Endothelial cell of umbilical vein (primary cell): ENCODE measurements around the gene FNBP1L. TPM values are rescaled to one million over a fixed set of nuclear protein-coding genes. Genes with fewer than 3 reads are reported as not detected.

Experiments used
- BruUV-seq: library from RNA; stranded (reverse); fragments of 400-500 nt; replicated peaks from 2 replicates; lab custom pipeline; 2021; lab: Mats Ljungman, UMichigan
- CTCF ChIA-PET: fragments of 300-600, 350-600 bp; sonication (Branson Sonifier 250); formaldehyde crosslinking; loops from one replicate; lab custom pipeline; 2021; ENCODE audit warnings: antibody characterized with exemption, inconsistent platforms; lab: Charles Lee
- POLR2A ChIA-PET: fragments of 300-600, 350-600 bp; sonication (Branson Sonifier 250); formaldehyde crosslinking; loops from one replicate; lab custom pipeline; 2021; ENCODE audit warnings: antibody characterized with exemption, inconsistent platforms; lab: Charles Lee
- DNase-seq: peaks from one replicate; pipeline ENCODE4 v3.0.0-alpha.2; 2011; ENCODE audit warnings: low read depth, low spot score
- FAIRE-seq: peaks from 2 replicates; lab custom pipeline; 2011; peaks lifted over from hg19 to GRCh38; lab: Jason Lieb, UNC
- H2AFZ ChIP-seq: 2 replicates; pipeline ENCODE4 v1.6.0; 2012; ENCODE audit warnings: low read depth, low read length, control low read depth, inconsistent platforms
- H3K27ac ChIP-seq: 2 replicates; pipeline ENCODE4 v1.5.1; 2011; ENCODE audit warnings: low read depth, mild to moderate bottlenecking, control low read depth, low read length, moderate library complexity; ENCODE audit not compliant: insufficient read depth
- H3K27me3 ChIP-seq, 2 experiments: 2 replicates each; pipeline versions ENCODE4 v1.6.0 to v1.6.1; 2011; ENCODE audit warnings: low read length in 2 of 2, mixed read lengths in 1 of 2; ENCODE audit not compliant: control insufficient read depth in 2 of 2, insufficient read depth in 2 of 2
- H3K36me3 ChIP-seq, 2 experiments: 2 replicates in 1 of 2; 3 replicates in 1 of 2; pipeline ENCODE4 v1.5.1; 2011; ENCODE audit warnings: low read length in 2 of 2, mild to moderate bottlenecking in 1 of 2, moderate library complexity in 1 of 2; ENCODE audit not compliant: control insufficient read depth in 2 of 2, insufficient read depth in 2 of 2; ENCODE audit errors: extremely low read depth in 1 of 2
- H3K4me1 ChIP-seq: 3 replicates; pipeline ENCODE4 v1.5.1; 2011; ENCODE audit warnings: mild to moderate bottlenecking, low read length; ENCODE audit not compliant: control insufficient read depth, insufficient read depth; ENCODE audit errors: extremely low read depth
- H3K4me2 ChIP-seq: 2 replicates; pipeline ENCODE4 v1.6.1; 2011; ENCODE audit warnings: low read length, control low read depth, mixed read lengths; ENCODE audit not compliant: insufficient read depth
- H3K4me3 ChIP-seq, 3 experiments: fragments of 200-600 bp in 1 of 3; sonication (generic), shearing (Covaris generic) in 1 of 3; replicated peaks in 1 of 3; 2 replicates each; pipeline ENCODE4 v1.5.1; 2011 to 2016; ENCODE audit warnings: control low read depth in 3 of 3, low read length in 3 of 3, mild to moderate bottlenecking in 2 of 3, inconsistent platforms in 1 of 3, low read depth in 1 of 3, moderate library complexity in 1 of 3; ENCODE audit not compliant: insufficient read depth in 1 of 3
- H3K79me2 ChIP-seq: 2 replicates; pipeline ENCODE4 v1.6.0; 2012; ENCODE audit warnings: low read length, inconsistent platforms; ENCODE audit not compliant: control insufficient read depth, insufficient read depth
- H3K9ac ChIP-seq: replicated peaks from 2 replicates; pipeline ENCODE3; 2011; ENCODE audit warnings: low read length, control low read depth; ENCODE audit not compliant: insufficient read depth; ENCODE audit errors: extremely low read depth
- H3K9me1 ChIP-seq: replicated peaks from 3 replicates; pipeline ENCODE4 v1.6.0; 2011; ENCODE audit warnings: mild to moderate bottlenecking, low read length; ENCODE audit not compliant: control insufficient read depth, insufficient read depth; ENCODE audit errors: extremely low read depth
- H3K9me3 ChIP-seq: replicated peaks from 2 replicates; pipeline ENCODE4 v1.5.1; 2012; ENCODE audit warnings: low read length, inconsistent platforms; ENCODE audit not compliant: control insufficient read depth, insufficient read depth
- H4K20me1 ChIP-seq: replicated peaks from 2 replicates; pipeline ENCODE3; 2011; ENCODE audit warnings: mild to moderate bottlenecking, low read length; ENCODE audit not compliant: control insufficient read depth, insufficient read depth; ENCODE audit errors: extremely low read depth
- EZH2 ChIP-seq: IDR thresholded peaks from 2 replicates; pipeline ENCODE4 v1.6.1; 2012; ENCODE audit warnings: borderline replicate concordance, low read depth, mild to moderate bottlenecking, moderate library complexity, low read length, inconsistent platforms; ENCODE audit not compliant: severe bottlenecking
- FOS ChIP-seq: IDR thresholded peaks from 2 replicates; pipeline ENCODE4 v1.6.1; 2011; ENCODE audit warnings: mild to moderate bottlenecking, low read length, moderate library complexity, borderline replicate concordance; ENCODE audit not compliant: insufficient read depth
- GATA2 ChIP-seq: IDR thresholded peaks from 2 replicates; pipeline ENCODE4 v1.7.0; 2011; ENCODE audit warnings: low read depth, mild to moderate bottlenecking, moderate library complexity, mixed read lengths, low read length; ENCODE audit not compliant: insufficient read length, insufficient read depth
- JUN ChIP-seq: IDR thresholded peaks from 2 replicates; pipeline ENCODE4 v1.6.1; 2011; ENCODE audit warnings: borderline replicate concordance, low read depth; ENCODE audit not compliant: insufficient read length, insufficient read depth
- MYC ChIP-seq: IDR thresholded peaks from one replicate; pipeline ENCODE4 v1.6.1; 2011; ENCODE audit warnings: mild to moderate bottlenecking, low read depth, low read length
- POLR2A ChIP-seq: IDR thresholded peaks from 2 replicates; pipeline ENCODE4 v1.6.1; 2012; ENCODE audit warnings: low read depth, mild to moderate bottlenecking, control low read depth, low read length
- POLR2AphosphoS5 ChIP-seq: IDR thresholded peaks from 2 replicates; pipeline ENCODE4 v1.6.1; 2012; ENCODE audit warnings: low read depth, mild to moderate bottlenecking, control low read depth, low read length, moderate library complexity; ENCODE audit not compliant: insufficient read depth
- dilution Hi-C: fragments of 300-500 bp; cut with MboI; formaldehyde crosslinking; loops from one replicate; pipeline ENCODE4 v1.15.0; 2019; ENCODE audit warnings: low sequenced_read_pairs; ENCODE audit not compliant: extremely low pct_ligation_motif_present
- intact Hi-C: fragments of 100-400 bp; cut with micrococcal nuclease; formaldehyde crosslinking; loops from one replicate; pipeline ENCODE4 v1.10.0; 2022
- polyA plus RNA-seq, 4 experiments: library from polyadenylated mRNA; depleted of rRNA in 3 of 4; stranded (reverse) in 3 of 4; unstranded in 1 of 4; fragments of >200 nt; gene quantifications; 2 replicates each; pipeline versions ENCODE4 v1.2.1 to v1.2.3, GENCODE V29; 2011 to 2012; ENCODE audit warnings: missing spikeins in 1 of 4
- total RNA-seq: library from RNA; stranded (reverse); gene quantifications from 2 replicates; pipeline ENCODE4 v1.2.3, GENCODE V29; 2021
- TF ChIP-seq, protein P1 (sequence below), 2 donors: IDR thresholded peaks; 1 replicate in 1 of 2; 2 replicates in 1 of 2; pipeline ENCODE4 v1.5.1; 2011; ENCODE audit warnings: low read length in 2 of 2, mild to moderate bottlenecking in 2 of 2, moderate library complexity in 2 of 2, control low read depth in 1 of 2, inconsistent platforms in 1 of 2, low read depth in 1 of 2; ENCODE audit not compliant: insufficient read depth in 1 of 2; ENCODE audit errors: extremely low read depth in 1 of 2
- TF ChIP-seq, protein P2 (sequence below): IDR thresholded peaks from 2 replicates; pipeline ENCODE4 v1.6.1; 2011; ENCODE audit not compliant: insufficient read depth, insufficient read length

Gene FNBP1L
- total and polyA plus RNA-seq, 2 donors (not counting 3 experiments of a cell fraction or from before 2014, with no cell fraction given) = 28.1 to 56.4 TPM

GRCh38 chr1:93419344-93419743 lies 28.6 kb upstream of the FNBP1L start:
- no peak overlapping the region for H2AFZ ChIP-seq
- CTCF ChIA-PET = interaction anchor here (1.7 kb wide), 1 partner anchor 114 kb away, joined by 5 read pairs; no protein-coding TSS in a partner anchor
- POLR2A ChIA-PET = no interaction called here
- H3K4me1 ChIP-seq = peaks cover 3% of the 10 kb centered on the region
- no peaks in the 10 kb centered on the region for H3K79me2 ChIP-seq
- no peak for FAIRE-seq
- H3K9ac ChIP-seq = no peak overlapping the region
- H3K27me3 ChIP-seq = peaks cover 2 to 3% of the 10 kb centered on the region in 2 experiments
- H3K9me1 ChIP-seq = no peaks in the 10 kb centered on the region
- no peak for DNase-seq
- H3K4me2 ChIP-seq = no peak overlapping the region
- TF ChIP-seq FOS (no peak), POLR2AphosphoS5 (no peak), EZH2 (no peak), POLR2A (no peak), MYC (no peak), GATA2 (no peak), JUN (no peak)
- TF ChIP-seq, protein P1, sequence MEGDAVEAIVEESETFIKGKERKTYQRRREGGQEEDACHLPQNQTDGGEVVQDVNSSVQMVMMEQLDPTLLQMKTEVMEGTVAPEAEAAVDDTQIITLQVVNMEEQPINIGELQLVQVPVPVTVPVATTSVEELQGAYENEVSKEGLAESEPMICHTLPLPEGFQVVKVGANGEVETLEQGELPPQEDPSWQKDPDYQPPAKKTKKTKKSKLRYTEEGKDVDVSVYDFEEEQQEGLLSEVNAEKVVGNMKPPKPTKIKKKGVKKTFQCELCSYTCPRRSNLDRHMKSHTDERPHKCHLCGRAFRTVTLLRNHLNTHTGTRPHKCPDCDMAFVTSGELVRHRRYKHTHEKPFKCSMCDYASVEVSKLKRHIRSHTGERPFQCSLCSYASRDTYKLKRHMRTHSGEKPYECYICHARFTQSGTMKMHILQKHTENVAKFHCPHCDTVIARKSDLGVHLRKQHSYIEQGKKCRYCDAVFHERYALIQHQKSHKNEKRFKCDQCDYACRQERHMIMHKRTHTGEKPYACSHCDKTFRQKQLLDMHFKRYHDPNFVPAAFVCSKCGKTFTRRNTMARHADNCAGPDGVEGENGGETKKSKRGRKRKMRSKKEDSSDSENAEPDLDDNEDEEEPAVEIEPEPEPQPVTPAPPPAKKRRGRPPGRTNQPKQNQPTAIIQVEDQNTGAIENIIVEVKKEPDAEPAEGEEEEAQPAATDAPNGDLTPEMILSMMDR (IDR thresholded peaks at IDR 0.05; ENCODE audit: extremely low read depth in 1 of 2, insufficient read depth in 1 of 2, low read depth in 1 of 2, low read length in 2 of 2) = no peak
- TF ChIP-seq, protein P2, sequence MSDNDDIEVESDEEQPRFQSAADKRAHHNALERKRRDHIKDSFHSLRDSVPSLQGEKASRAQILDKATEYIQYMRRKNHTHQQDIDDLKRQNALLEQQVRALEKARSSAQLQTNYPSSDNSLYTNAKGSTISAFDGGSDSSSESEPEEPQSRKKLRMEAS = no peak
- H3K4me3 ChIP-seq = no peak overlapping the region
- dilution Hi-C loops (no loop called here), intact Hi-C loops (no loop called here)
- no peaks in the 10 kb centered on the region for H3K9me3 ChIP-seq
- no peaks in the 10 kb centered on the region for H3K36me3 ChIP-seq
- BruUV-seq = no TSS peak
- H3K27ac ChIP-seq = no peak overlapping the region
- no peaks in the 10 kb centered on the region for H4K20me1 ChIP-seq
